BE2C (cell line): ENCODE measurements around the gene TBC1D16.

Experiments
- DNase-seq: peaks from one replicate; pipeline ENCODE4 v3.0.0-alpha.2; 2020
- H3K27me3 ChIP-seq: fragments of 250-450 bp; sonication (Bioruptor Pico); 2 replicates; pipeline ENCODE4 v1.5.1; 2020; ENCODE audit warnings: mild to moderate bottlenecking
- H3K36me3 ChIP-seq: fragments of 250-450 bp; sonication (Bioruptor Pico); 2 replicates; pipeline ENCODE4 v1.5.1; 2020; ENCODE audit warnings: mild to moderate bottlenecking
- H3K4me1 ChIP-seq: fragments of 250-450 bp; sonication (Bioruptor Pico); 2 replicates; pipeline ENCODE4 v1.5.1; 2020
- H3K4me3 ChIP-seq: 2 replicates; pipeline ENCODE4 v1.5.1; 2011; ENCODE audit warnings: low read depth, low read length
- H3K9me3 ChIP-seq: fragments of 250-450 bp; sonication (Bioruptor Pico); 2 replicates; pipeline ENCODE4 v1.5.1; 2020
- TF ChIP-seq, protein P1 (sequence below): IDR thresholded peaks from 2 replicates; pipeline ENCODE4 v1.5.1; 2012; ENCODE audit warnings: mild to moderate bottlenecking, low read depth, low read length

Gene TBC1D16

DNA sequence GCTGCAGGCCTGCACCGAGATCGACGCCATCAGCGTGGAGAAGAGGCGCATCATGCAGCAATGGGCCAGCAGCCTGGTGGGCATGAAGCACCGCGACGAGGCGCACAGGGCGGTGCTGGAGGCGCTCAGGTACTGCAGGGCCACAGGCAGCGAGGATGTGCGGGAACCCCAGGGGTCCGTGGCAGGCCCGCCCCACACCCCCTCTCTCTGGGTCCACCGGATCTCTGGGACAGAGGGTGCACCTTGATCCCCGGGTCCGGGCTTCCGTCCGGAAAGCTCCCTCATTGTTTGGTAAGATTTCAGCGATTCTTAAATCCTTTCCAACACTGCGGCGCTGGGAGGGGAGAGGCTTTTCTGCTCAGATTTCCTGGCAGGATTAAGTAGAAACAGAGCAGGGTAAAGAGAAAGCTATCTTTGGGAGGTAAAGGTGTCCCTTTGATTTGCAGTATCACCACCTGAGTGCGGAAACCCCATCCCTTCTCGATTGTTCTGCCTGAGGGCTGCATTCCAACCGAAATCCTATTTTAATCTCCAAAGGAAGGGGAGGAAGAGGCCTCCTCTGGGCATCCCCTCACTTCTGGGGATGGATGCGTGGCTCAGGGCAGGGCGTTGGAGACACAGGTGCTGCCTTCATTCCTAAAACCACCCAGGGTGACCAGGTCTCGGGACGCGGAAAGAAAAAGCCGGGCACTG lies 30.0 kb upstream of the TBC1D16 start:
- DNase-seq, result no peak
- Histone ChIP-seq H3K4me1 (no peaks in the 10 kb centered on the region), H3K9me3 (no peaks in the 10 kb centered on the region), H3K27me3 (no peaks in the 10 kb centered on the region), H3K4me3 (no peak overlapping the region), H3K36me3 (no peaks in the 10 kb centered on the region)
- TF ChIP-seq, protein P1, sequence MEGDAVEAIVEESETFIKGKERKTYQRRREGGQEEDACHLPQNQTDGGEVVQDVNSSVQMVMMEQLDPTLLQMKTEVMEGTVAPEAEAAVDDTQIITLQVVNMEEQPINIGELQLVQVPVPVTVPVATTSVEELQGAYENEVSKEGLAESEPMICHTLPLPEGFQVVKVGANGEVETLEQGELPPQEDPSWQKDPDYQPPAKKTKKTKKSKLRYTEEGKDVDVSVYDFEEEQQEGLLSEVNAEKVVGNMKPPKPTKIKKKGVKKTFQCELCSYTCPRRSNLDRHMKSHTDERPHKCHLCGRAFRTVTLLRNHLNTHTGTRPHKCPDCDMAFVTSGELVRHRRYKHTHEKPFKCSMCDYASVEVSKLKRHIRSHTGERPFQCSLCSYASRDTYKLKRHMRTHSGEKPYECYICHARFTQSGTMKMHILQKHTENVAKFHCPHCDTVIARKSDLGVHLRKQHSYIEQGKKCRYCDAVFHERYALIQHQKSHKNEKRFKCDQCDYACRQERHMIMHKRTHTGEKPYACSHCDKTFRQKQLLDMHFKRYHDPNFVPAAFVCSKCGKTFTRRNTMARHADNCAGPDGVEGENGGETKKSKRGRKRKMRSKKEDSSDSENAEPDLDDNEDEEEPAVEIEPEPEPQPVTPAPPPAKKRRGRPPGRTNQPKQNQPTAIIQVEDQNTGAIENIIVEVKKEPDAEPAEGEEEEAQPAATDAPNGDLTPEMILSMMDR, result no peak

DNA sequence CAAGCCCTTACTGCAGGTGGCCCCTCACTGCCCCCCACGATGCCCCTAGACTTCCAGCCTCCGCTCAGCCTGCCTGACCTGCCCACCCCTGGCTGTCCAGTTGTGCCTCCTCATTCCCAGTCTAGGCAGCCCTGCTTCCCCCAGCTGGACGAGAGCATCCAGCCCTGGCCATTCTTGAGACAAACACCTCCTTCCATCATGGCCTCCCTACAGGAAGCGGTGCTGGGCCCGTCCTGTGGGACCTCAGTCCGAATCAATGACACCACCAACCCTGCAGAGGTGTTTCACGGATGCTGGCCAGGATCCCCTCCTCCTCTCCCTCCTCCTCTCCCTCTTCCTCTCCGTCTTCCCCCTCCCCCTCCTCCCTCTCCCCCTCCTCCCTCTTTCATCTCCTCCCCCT lies 29.0 kb upstream of the TBC1D16 start:
- H3K4me1 ChIP-seq, result no peaks in the 10 kb centered on the region
- no peaks in the 10 kb centered on the region for H3K27me3 ChIP-seq
- no peaks in the 10 kb centered on the region for H3K36me3 ChIP-seq
- TF ChIP-seq, protein P1, result no peak
- no peak for DNase-seq
- no peak overlapping the region for H3K4me3 ChIP-seq
- no peaks in the 10 kb centered on the region for H3K9me3 ChIP-seq

- TF ChIP-seq, protein P1, result no peak
- Histone ChIP-seq H3K9me3 (no peaks in the 10 kb centered on the region), H3K4me1 (no peaks in the 10 kb centered on the region), H3K4me3 (no peak overlapping the region), H3K27me3 (no peaks in the 10 kb centered on the region), H3K36me3 (no peaks in the 10 kb centered on the region)
- no peak for DNase-seq
Observed at GRCh38 chr17:80063830-80064585, 28.3 kb upstream of the TBC1D16 start.

GRCh38 chr17:80061421-80061820 lies 25.7 kb upstream of the TBC1D16 start:
- Histone ChIP-seq H3K36me3 (no peaks in the 10 kb centered on the region), H3K4me3 (no peak overlapping the region), H3K4me1 (no peaks in the 10 kb centered on the region), H3K27me3 (no peaks in the 10 kb centered on the region), H3K9me3 (no peaks in the 10 kb centered on the region)
- TF ChIP-seq, protein P1, result no peak
- DNase-seq, result no peak

DNA sequence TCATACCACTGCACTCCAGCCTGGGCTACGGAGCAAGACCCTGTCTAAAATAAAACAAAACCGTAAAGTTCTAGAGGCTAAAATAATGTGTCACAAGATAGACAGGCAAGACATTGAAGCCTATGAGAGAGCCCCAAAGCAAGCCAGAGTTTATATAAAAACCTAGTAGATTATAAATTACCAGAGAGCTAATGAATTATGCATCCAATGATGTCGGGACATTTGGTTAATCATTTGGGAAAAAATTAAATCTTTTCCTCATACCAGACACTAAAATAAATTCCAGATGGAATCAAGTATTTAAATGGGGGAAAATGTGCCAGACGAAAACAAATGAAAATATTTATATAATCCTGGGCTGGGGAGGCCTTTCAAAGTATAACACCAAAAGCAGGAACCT lies 25.0 kb upstream of the TBC1D16 start:
- no peaks in the 10 kb centered on the region for H3K9me3 ChIP-seq
- DNase-seq, result no peak
- H3K27me3 ChIP-seq, result no peaks in the 10 kb centered on the region
- H3K4me1 ChIP-seq, result no peaks in the 10 kb centered on the region
- H3K36me3 ChIP-seq, result no peaks in the 10 kb centered on the region
- TF ChIP-seq, protein P1, result no peak
- no peak overlapping the region for H3K4me3 ChIP-seq
